Endothelial cell of umbilical vein (primary cell): Measurements from ENCODE around the gene TMEM150C. TPM values are rescaled to one million over a fixed set of nuclear protein-coding genes. Genes with fewer than 3 reads are reported as not detected.

ENCODE experiments used
- BruUV-seq: library from RNA; stranded (reverse); fragments of 400-500 nt; replicated peaks from 2 replicates; lab custom pipeline; 2021; lab: Mats Ljungman, UMichigan
- CTCF ChIA-PET: fragments of 300-600, 350-600 bp; sonication (Branson Sonifier 250); formaldehyde crosslinking; loops from one replicate; lab custom pipeline; 2021; ENCODE audit warnings: antibody characterized with exemption, inconsistent platforms; lab: Charles Lee
- POLR2A ChIA-PET: fragments of 300-600, 350-600 bp; sonication (Branson Sonifier 250); formaldehyde crosslinking; loops from one replicate; lab custom pipeline; 2021; ENCODE audit warnings: antibody characterized with exemption, inconsistent platforms; lab: Charles Lee
- DNase-seq: peaks from one replicate; pipeline ENCODE4 v3.0.0-alpha.2; 2011; ENCODE audit warnings: low read depth, low spot score
- FAIRE-seq: peaks from 2 replicates; lab custom pipeline; 2011; peaks lifted over from hg19 to GRCh38; lab: Jason Lieb, UNC
- H2AFZ ChIP-seq: 2 replicates; pipeline ENCODE4 v1.6.0; 2012; ENCODE audit warnings: low read depth, low read length, control low read depth, inconsistent platforms
- H3K27ac ChIP-seq: 2 replicates; pipeline ENCODE4 v1.5.1; 2011; ENCODE audit warnings: low read depth, mild to moderate bottlenecking, control low read depth, low read length, moderate library complexity; ENCODE audit not compliant: insufficient read depth
- H3K27me3 ChIP-seq, 2 experiments: 2 replicates each; pipeline versions ENCODE4 v1.6.0 to v1.6.1; 2011; ENCODE audit warnings: low read length in 2 of 2, mixed read lengths in 1 of 2; ENCODE audit not compliant: control insufficient read depth in 2 of 2, insufficient read depth in 2 of 2
- H3K36me3 ChIP-seq, 2 experiments: 2 replicates in 1 of 2; 3 replicates in 1 of 2; pipeline ENCODE4 v1.5.1; 2011; ENCODE audit warnings: low read length in 2 of 2, mild to moderate bottlenecking in 1 of 2, moderate library complexity in 1 of 2; ENCODE audit not compliant: control insufficient read depth in 2 of 2, insufficient read depth in 2 of 2; ENCODE audit errors: extremely low read depth in 1 of 2
- H3K4me1 ChIP-seq: 3 replicates; pipeline ENCODE4 v1.5.1; 2011; ENCODE audit warnings: mild to moderate bottlenecking, low read length; ENCODE audit not compliant: control insufficient read depth, insufficient read depth; ENCODE audit errors: extremely low read depth
- H3K4me2 ChIP-seq: 2 replicates; pipeline ENCODE4 v1.6.1; 2011; ENCODE audit warnings: low read length, control low read depth, mixed read lengths; ENCODE audit not compliant: insufficient read depth
- H3K4me3 ChIP-seq, 3 experiments: fragments of 200-600 bp in 1 of 3; sonication (generic), shearing (Covaris generic) in 1 of 3; replicated peaks in 1 of 3; 2 replicates each; pipeline ENCODE4 v1.5.1; 2011 to 2016; ENCODE audit warnings: control low read depth in 3 of 3, low read length in 3 of 3, mild to moderate bottlenecking in 2 of 3, inconsistent platforms in 1 of 3, low read depth in 1 of 3, moderate library complexity in 1 of 3; ENCODE audit not compliant: insufficient read depth in 1 of 3
- H3K79me2 ChIP-seq: 2 replicates; pipeline ENCODE4 v1.6.0; 2012; ENCODE audit warnings: low read length, inconsistent platforms; ENCODE audit not compliant: control insufficient read depth, insufficient read depth
- H3K9ac ChIP-seq: replicated peaks from 2 replicates; pipeline ENCODE3; 2011; ENCODE audit warnings: low read length, control low read depth; ENCODE audit not compliant: insufficient read depth; ENCODE audit errors: extremely low read depth
- H3K9me1 ChIP-seq: replicated peaks from 3 replicates; pipeline ENCODE4 v1.6.0; 2011; ENCODE audit warnings: mild to moderate bottlenecking, low read length; ENCODE audit not compliant: control insufficient read depth, insufficient read depth; ENCODE audit errors: extremely low read depth
- H3K9me3 ChIP-seq: replicated peaks from 2 replicates; pipeline ENCODE4 v1.5.1; 2012; ENCODE audit warnings: low read length, inconsistent platforms; ENCODE audit not compliant: control insufficient read depth, insufficient read depth
- H4K20me1 ChIP-seq: replicated peaks from 2 replicates; pipeline ENCODE3; 2011; ENCODE audit warnings: mild to moderate bottlenecking, low read length; ENCODE audit not compliant: control insufficient read depth, insufficient read depth; ENCODE audit errors: extremely low read depth
- CTCF ChIP-seq, 2 donors: IDR thresholded peaks; 1 replicate in 1 of 2; 2 replicates in 1 of 2; pipeline ENCODE4 v1.5.1; 2011; ENCODE audit warnings: low read length in 2 of 2, mild to moderate bottlenecking in 2 of 2, moderate library complexity in 2 of 2, control low read depth in 1 of 2, inconsistent platforms in 1 of 2, low read depth in 1 of 2; ENCODE audit not compliant: insufficient read depth in 1 of 2; ENCODE audit errors: extremely low read depth in 1 of 2
- EZH2 ChIP-seq: IDR thresholded peaks from 2 replicates; pipeline ENCODE4 v1.6.1; 2012; ENCODE audit warnings: borderline replicate concordance, low read depth, mild to moderate bottlenecking, moderate library complexity, low read length, inconsistent platforms; ENCODE audit not compliant: severe bottlenecking
- FOS ChIP-seq: IDR thresholded peaks from 2 replicates; pipeline ENCODE4 v1.6.1; 2011; ENCODE audit warnings: mild to moderate bottlenecking, low read length, moderate library complexity, borderline replicate concordance; ENCODE audit not compliant: insufficient read depth
- GATA2 ChIP-seq: IDR thresholded peaks from 2 replicates; pipeline ENCODE4 v1.7.0; 2011; ENCODE audit warnings: low read depth, mild to moderate bottlenecking, moderate library complexity, mixed read lengths, low read length; ENCODE audit not compliant: insufficient read length, insufficient read depth
- MYC ChIP-seq: IDR thresholded peaks from one replicate; pipeline ENCODE4 v1.6.1; 2011; ENCODE audit warnings: mild to moderate bottlenecking, low read depth, low read length
- dilution Hi-C: fragments of 300-500 bp; cut with MboI; formaldehyde crosslinking; loops from one replicate; pipeline ENCODE4 v1.15.0; 2019; ENCODE audit warnings: low sequenced_read_pairs; ENCODE audit not compliant: extremely low pct_ligation_motif_present
- intact Hi-C: fragments of 100-400 bp; cut with micrococcal nuclease; formaldehyde crosslinking; loops from one replicate; pipeline ENCODE4 v1.10.0; 2022
- polyA plus RNA-seq, 4 experiments: library from polyadenylated mRNA; depleted of rRNA in 3 of 4; stranded (reverse) in 3 of 4; unstranded in 1 of 4; fragments of >200 nt; gene quantifications; 2 replicates each; pipeline versions ENCODE4 v1.2.1 to v1.2.3, GENCODE V29; 2011 to 2012; ENCODE audit warnings: missing spikeins in 1 of 4
- total RNA-seq: library from RNA; stranded (reverse); gene quantifications from 2 replicates; pipeline ENCODE4 v1.2.3, GENCODE V29; 2021
- TF ChIP-seq, protein P1 (sequence below): IDR thresholded peaks from 2 replicates; pipeline ENCODE4 v1.6.1; 2011; ENCODE audit not compliant: insufficient read depth, insufficient read length

TMEM150C gene
- total and polyA plus RNA-seq, 2 donors (not counting 3 experiments of a cell fraction or from before 2014, with no cell fraction given), result 4.1 to 6.6 TPM

DNA sequence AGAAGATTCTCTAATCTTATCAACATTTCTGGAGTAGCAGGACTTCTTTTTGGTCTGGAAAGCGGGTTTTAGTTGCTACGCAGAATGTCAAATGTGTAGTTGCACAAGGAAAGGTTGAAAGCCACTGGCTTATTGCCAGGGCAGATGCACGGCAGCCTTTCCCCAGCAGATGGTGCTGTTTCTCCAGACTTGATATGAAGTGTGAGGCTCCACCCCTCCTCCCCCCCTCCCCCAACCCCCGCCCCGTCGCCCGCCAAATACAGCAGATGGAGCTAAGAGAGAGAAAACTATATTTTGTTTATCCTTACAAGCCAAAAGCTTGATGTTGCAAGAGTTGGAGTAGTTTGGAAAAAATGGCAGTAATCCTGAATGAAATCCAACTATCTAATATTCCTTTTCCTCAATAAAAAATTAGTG, 99.4 kb downstream of the TMEM150C start:
- no peaks in the 10 kb centered on the region for H3K27me3 ChIP-seq
- H3K79me2 ChIP-seq, result no peaks in the 10 kb centered on the region
- no peaks in the 10 kb centered on the region for H3K9me3 ChIP-seq
- CTCF ChIA-PET, result interaction anchor here (0.5 to 17.0 kb wide), 64 partner anchors 9 to 1061 kb away, joined by 3 to 500 read pairs (median 4); partner anchors contain the start of genes COPS4 and SCD5
- no peaks in the 10 kb centered on the region for H3K4me1 ChIP-seq
- H3K27ac ChIP-seq, result no peak overlapping the region
- H3K4me3 ChIP-seq, result no peak overlapping the region
- dilution Hi-C loops (no loop called here), intact Hi-C loops (loop anchor here (1.0 to 5.0 kb wide), 10 partner anchors 98 to 820 kb away; partner anchors contain the start of genes COQ2, SCD5 and TMEM150C)
- TF ChIP-seq GATA2, result no peak
- no peak for TF ChIP-seq FOS
- no peak for TF ChIP-seq MYC
- no peak for TF ChIP-seq EZH2
- TF ChIP-seq, protein P1, sequence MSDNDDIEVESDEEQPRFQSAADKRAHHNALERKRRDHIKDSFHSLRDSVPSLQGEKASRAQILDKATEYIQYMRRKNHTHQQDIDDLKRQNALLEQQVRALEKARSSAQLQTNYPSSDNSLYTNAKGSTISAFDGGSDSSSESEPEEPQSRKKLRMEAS, result no peak
- TF ChIP-seq CTCF (IDR thresholded peaks at IDR 0.05; ENCODE audit: extremely low read depth in 1 of 2, insufficient read depth in 1 of 2, low read depth in 1 of 2, low read length in 2 of 2), result peak; percentile 62 to 80
- FAIRE-seq (peak; percentile 81), DNase-seq (peak; percentile 86)
- no peak overlapping the region for H3K4me2 ChIP-seq
- no TSS peak for BruUV-seq
- H3K9ac ChIP-seq, result no peak overlapping the region
- H2AFZ ChIP-seq, result no peak overlapping the region
- POLR2A ChIA-PET, result interaction anchor here (0.6 kb wide), 2 partner anchors 334 to 573 kb away, joined by 3 to 6 read pairs; partner anchors contain the start of gene COPS4
- no peaks in the 10 kb centered on the region for H3K9me1 ChIP-seq
- peaks cover 7 to 9% of the 10 kb centered on the region in 2 experiments for H3K36me3 ChIP-seq
- H4K20me1 ChIP-seq, result no peaks in the 10 kb centered on the region
